ENCODE measurements around the gene HIGD1C.

The HIGD1C gene

GRCh38 chr12:50922820-50923219 lies 29.5 kb upstream of the HIGD1C start:
- TF ChIP-seq ARNTL (CRISPR knock-in tag; IDR thresholded peaks at IDR 0.05; ENCODE audit: borderline replicate concordance, low read depth) (no peak), CSDC2 (CRISPR knock-in tag; IDR thresholded peaks at IDR 0.05) (no peak), BACH2 (CRISPR knock-in tag; IDR thresholded peaks at IDR 0.05; ENCODE audit: borderline replicate concordance) (no peak), ISL1 (CRISPR knock-in tag; IDR thresholded peaks at IDR 0.05) (peak; percentile 90), CSRNP3 (CRISPR knock-in tag; IDR thresholded peaks at IDR 0.05) (no peak), GLIS3 (CRISPR knock-in tag; IDR thresholded peaks at IDR 0.05) (no peak), ZFP30 (CRISPR knock-in tag; IDR thresholded peaks at IDR 0.05) (no peak), ZNF8 (CRISPR knock-in tag; IDR thresholded peaks at IDR 0.05) (no peak), ESRRG (CRISPR knock-in tag; IDR thresholded peaks at IDR 0.05) (no peak), ZNF70 (CRISPR knock-in tag; IDR thresholded peaks at IDR 0.05) (no peak), PPARA (CRISPR knock-in tag; IDR thresholded peaks at IDR 0.05; ENCODE audit: borderline replicate concordance) (no peak), RARB (CRISPR knock-in tag; IDR thresholded peaks at IDR 0.05) (no peak), TSHZ2 (CRISPR knock-in tag; IDR thresholded peaks at IDR 0.05) (0 out of 2 replicates have a peak, but pooled peaks have one; percentile 27), PATZ1 (CRISPR knock-in tag; IDR thresholded peaks at IDR 0.05; ENCODE audit: borderline replicate concordance) (no peak), CREB5 (CRISPR knock-in tag; IDR thresholded peaks at IDR 0.05; ENCODE audit: low read depth) (no peak), SNAI2 (CRISPR knock-in tag; IDR thresholded peaks at IDR 0.05) (no peak), ZC3H10 (CRISPR knock-in tag; IDR thresholded peaks at IDR 0.05) (no peak), OSR1 (CRISPR knock-in tag; IDR thresholded peaks at IDR 0.05) (no peak), ZNF565 (CRISPR knock-in tag; conservative IDR thresholded peaks at IDR 0.05; ENCODE audit: low read depth) (no peak), TCF4 (CRISPR knock-in tag; IDR thresholded peaks at IDR 0.05; ENCODE audit: borderline replicate concordance) (peak; percentile 74), TOX (CRISPR knock-in tag; IDR thresholded peaks at IDR 0.05; ENCODE audit: borderline replicate concordance) (no peak), POU6F1 (CRISPR knock-in tag; IDR thresholded peaks at IDR 0.05; ENCODE audit: borderline replicate concordance, low read depth) (no peak), ZFP3 (CRISPR knock-in tag; IDR thresholded peaks at IDR 0.05) (no peak)
- ATAC-seq: peak; percentile 41

- no peak for ATAC-seq
- TF ChIP-seq ESRRG (CRISPR knock-in tag; IDR thresholded peaks at IDR 0.05) (no peak), ZFP3 (CRISPR knock-in tag; IDR thresholded peaks at IDR 0.05) (no peak), RARB (CRISPR knock-in tag; IDR thresholded peaks at IDR 0.05) (no peak), CREB5 (CRISPR knock-in tag; IDR thresholded peaks at IDR 0.05; ENCODE audit: low read depth) (no peak), BACH2 (CRISPR knock-in tag; IDR thresholded peaks at IDR 0.05; ENCODE audit: borderline replicate concordance) (no peak), ZNF565 (CRISPR knock-in tag; conservative IDR thresholded peaks at IDR 0.05; ENCODE audit: low read depth) (no peak), PPARA (CRISPR knock-in tag; IDR thresholded peaks at IDR 0.05; ENCODE audit: borderline replicate concordance) (no peak), ZNF8 (CRISPR knock-in tag; IDR thresholded peaks at IDR 0.05) (no peak), ZFP30 (CRISPR knock-in tag; IDR thresholded peaks at IDR 0.05) (no peak), ZC3H10 (CRISPR knock-in tag; IDR thresholded peaks at IDR 0.05) (no peak), PATZ1 (CRISPR knock-in tag; IDR thresholded peaks at IDR 0.05; ENCODE audit: borderline replicate concordance) (no peak), POU6F1 (CRISPR knock-in tag; IDR thresholded peaks at IDR 0.05; ENCODE audit: borderline replicate concordance, low read depth) (no peak), TCF4 (CRISPR knock-in tag; IDR thresholded peaks at IDR 0.05; ENCODE audit: borderline replicate concordance) (no peak)
These were observed 28.8 kb upstream of the HIGD1C start for GRCh38 chr12:50923361-50924130.
